ENCODE data around the gene LIN52. TPM values are rescaled to one million over a fixed set of nuclear protein-coding genes. Genes with fewer than 3 reads are reported as not detected.
A peak's percentile ranks its signal among the peaks of the same experiment; 100 is the strongest.

The LIN52 gene
- polyA plus RNA-seq, 2 of the 4 experiments (the other 2 are of a cell fraction), result 9.3 to 10.8 TPM

DNA sequence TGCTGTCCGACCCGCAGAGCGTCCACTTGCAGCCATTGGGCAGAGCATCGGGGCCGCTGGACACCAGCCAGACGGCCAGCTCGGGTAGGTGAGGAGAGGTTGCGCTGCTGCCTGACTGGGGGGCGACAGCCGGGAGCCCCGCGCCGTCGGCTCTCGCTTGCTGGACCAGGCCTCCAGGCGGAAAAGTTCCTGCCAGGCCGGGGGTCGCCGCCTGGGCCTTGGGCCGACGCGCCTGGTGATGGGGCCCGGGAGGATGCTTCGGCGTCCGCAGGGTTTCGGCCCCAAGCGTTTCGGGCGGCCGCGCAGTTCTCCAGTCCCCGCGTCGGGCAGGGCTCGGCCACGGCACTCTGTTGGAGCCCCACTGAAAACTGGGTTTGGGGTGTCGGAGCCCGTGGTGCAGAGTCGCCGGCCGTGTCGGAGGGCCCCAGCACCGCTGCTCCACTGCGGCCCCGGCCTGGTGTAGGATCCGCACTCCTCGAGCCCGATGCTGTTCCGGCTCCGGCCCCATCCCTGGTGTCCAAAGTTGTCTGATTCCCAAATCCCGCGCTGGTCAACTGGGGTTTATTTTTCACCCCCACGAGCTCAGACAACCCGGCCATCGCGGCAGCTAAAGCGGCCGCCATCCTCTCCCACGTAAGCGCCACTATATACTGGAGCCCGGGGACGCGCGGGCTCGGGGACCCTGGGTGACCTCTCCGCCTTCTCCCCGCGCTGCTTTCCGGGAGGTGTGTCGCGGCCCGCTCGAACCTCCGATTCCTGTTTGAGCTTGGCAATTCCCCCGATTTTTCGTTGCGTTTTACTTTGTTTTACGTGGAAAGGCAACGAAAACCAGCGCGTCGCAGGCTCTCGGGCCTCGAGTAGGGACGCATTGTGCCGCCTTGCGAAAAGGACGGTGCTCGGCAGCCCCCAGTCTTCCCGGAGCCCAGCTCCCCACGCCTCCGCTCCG is 155.4 kb downstream of the LIN52 start:
- FAIRE-seq, result no peak
- ATAC-seq, result no peak
- no peaks in the 10 kb centered on the region for H3K9me3 ChIP-seq
- 73% methylated on average over 89 of the region's 94 CpGs for WGBS (ENCODE audit: missing lambda C conversion rate)
- no peak overlapping the region for H3K27ac ChIP-seq
- CTCF ChIA-PET, result interaction anchor here (0.9 to 12.2 kb wide), 5 partner anchors 12 to 62 kb away, joined by 3 to 56 read pairs (median 7); partner anchors contain the start of gene ABCD4
- H3K4me1 ChIP-seq, result no peaks in the 10 kb centered on the region
- TF ChIP-seq POLR2AphosphoS2 (conservative IDR thresholded peaks at IDR 0.05; ENCODE audit: low read length), result no peak
- TF ChIP-seq, protein P1, sequence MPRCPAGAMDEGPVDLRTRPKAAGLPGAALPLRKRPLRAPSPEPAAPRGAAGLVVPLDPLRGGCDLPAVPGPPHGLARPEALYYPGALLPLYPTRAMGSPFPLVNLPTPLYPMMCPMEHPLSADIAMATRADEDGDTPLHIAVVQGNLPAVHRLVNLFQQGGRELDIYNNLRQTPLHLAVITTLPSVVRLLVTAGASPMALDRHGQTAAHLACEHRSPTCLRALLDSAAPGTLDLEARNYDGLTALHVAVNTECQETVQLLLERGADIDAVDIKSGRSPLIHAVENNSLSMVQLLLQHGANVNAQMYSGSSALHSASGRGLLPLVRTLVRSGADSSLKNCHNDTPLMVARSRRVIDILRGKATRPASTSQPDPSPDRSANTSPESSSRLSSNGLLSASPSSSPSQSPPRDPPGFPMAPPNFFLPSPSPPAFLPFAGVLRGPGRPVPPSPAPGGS (IDR thresholded peaks at IDR 0.05), result no peak
- TF ChIP-seq POLR2A (IDR thresholded peaks at IDR 0.05; ENCODE audit: low read length), result no peak
- POLR2A ChIA-PET, result no interaction called here
- no peak overlapping the region for H3K4me3 ChIP-seq
- no peak overlapping the region for H3K4me2 ChIP-seq
- DNase-seq (ENCODE audit: low read depth in 1 of 2, low spot score in 1 of 2), result no peak

DNA sequence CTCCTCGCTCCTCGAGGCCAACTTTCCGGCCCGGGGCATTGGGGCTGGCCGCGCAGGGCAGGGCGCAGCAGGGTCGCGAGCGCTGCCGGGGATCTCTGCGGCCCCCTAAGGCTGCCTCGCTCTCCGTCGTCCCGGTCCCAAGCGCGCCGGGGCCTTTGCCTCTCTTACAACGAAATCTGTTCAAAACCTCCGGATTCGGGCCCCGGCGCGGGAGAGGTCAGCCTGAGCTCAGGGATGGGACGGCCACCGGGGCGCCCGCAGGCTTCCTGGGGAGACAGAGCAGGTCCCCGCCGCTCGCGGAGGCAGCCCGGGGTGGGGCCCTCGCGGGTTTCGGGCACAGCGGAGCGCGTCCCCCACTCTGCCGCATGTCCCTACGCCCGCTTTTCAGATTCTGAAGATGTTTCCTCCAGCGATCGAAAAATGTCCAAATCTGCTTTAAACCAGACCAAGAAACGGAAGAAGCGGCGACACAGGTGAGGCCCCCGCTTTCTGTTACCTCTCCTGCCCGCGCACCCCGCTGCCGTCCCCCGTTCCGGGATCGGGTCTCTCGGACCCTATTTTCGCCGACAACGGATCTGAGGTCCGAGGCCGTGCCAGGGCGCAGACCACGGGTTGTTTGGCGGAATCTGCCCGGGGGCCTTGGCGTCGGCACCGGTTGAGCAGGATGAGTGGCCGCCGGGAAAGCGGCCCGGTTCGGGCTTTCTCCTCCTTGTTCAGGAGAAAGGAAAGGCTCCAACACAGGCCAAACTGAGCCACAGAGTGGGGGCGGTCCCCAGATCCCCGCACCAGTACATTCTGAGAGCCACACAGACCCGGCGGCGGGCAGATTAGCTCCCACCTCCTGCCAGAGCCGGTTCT is 156.3 kb downstream of the LIN52 start:
- FAIRE-seq (no peak), DNase-seq (ENCODE audit: low read depth in 1 of 2, low spot score in 1 of 2) (no peak), ATAC-seq (peak in 1 of 2 experiments; percentile 30; a peak in 3 of 6 replicates)
- TF ChIP-seq JUNB (IDR thresholded peaks at IDR 0.05) (no peak), CHD2 (IDR thresholded peaks at IDR 0.05; ENCODE audit: low read length, partially characterized antibody) (no peak), RCOR1 (IDR thresholded peaks at IDR 0.05; ENCODE audit: low read depth, low read length) (no peak), SREBF2 (IDR thresholded peaks at IDR 0.05) (no peak), ZSCAN20 (CRISPR knock-in tag; IDR thresholded peaks at IDR 0.05) (no peak)
- TF ChIP-seq, protein P2, sequence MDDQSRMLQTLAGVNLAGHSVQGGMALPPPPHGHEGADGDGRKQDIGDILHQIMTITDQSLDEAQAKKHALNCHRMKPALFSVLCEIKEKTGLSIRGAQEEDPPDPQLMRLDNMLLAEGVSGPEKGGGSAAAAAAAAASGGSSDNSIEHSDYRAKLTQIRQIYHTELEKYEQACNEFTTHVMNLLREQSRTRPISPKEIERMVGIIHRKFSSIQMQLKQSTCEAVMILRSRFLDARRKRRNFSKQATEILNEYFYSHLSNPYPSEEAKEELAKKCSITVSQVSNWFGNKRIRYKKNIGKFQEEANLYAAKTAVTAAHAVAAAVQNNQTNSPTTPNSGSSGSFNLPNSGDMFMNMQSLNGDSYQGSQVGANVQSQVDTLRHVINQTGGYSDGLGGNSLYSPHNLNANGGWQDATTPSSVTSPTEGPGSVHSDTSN (IDR thresholded peaks at IDR 0.05), result no peak
- TF ChIP-seq, protein P3, sequence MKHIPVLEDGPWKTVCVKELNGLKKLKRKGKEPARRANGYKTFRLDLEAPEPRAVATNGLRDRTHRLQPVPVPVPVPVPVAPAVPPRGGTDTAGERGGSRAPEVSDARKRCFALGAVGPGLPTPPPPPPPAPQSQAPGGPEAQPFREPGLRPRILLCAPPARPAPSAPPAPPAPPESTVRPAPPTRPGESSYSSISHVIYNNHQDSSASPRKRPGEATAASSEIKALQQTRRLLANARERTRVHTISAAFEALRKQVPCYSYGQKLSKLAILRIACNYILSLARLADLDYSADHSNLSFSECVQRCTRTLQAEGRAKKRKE (CRISPR knock-in tag; IDR thresholded peaks at IDR 0.05; ENCODE audit: low read depth), result no peak
- H3K4me3 ChIP-seq, result 0 out of 3 replicates have a peak overlapping the region, but pooled peaks have one; percentile 8
- POLR2A ChIA-PET, result no interaction called here
- no peaks in the 10 kb centered on the region for H3K9me3 ChIP-seq
- H3K4me1 ChIP-seq, result no peaks in the 10 kb centered on the region
- peak overlapping the region; percentile 50 for H3K4me2 ChIP-seq
- WGBS (ENCODE audit: missing lambda C conversion rate), result 47% methylated on average over 55 of the region's 80 CpGs
- H3K27ac ChIP-seq, result no peak overlapping the region
- CTCF ChIA-PET, result interaction anchor here (1.2 to 12.2 kb wide), 5 partner anchors 11 to 129 kb away, joined by 3 to 56 read pairs (median 8); partner anchors contain the start of gene ABCD4

DNA sequence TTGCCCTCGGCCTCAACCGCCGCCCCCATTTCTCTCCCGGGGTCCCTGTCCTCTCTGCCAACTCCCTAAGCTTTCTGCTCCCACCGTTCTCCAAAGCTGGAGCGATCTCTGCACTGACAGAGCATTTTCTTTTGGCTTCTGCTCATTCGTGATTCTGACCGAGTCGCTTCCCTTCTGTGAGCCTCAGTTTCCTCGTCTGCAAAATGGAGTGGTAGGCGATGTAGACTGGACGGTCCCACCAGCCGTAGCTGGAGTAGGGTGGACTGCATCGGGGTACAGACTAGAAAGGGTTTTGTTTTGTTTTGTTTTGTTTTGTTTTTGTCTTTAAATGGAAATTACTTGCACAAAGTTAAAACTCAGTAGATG is 156.9 kb downstream of the LIN52 start:
- no peak for DNase-seq (ENCODE audit: low read depth in 1 of 2, low spot score in 1 of 2)
- FAIRE-seq, result no peak
- 0 out of 3 replicates have a peak overlapping the region, but pooled peaks have one; percentile 8 for H3K4me3 ChIP-seq
- no peak for ATAC-seq
- H3K4me1 ChIP-seq, result no peaks in the 10 kb centered on the region
- no peaks in the 10 kb centered on the region for H3K9me3 ChIP-seq
- POLR2A ChIA-PET, result no interaction called here
- CTCF ChIA-PET, result interaction anchor here (1.2 to 6.1 kb wide), 4 partner anchors 11 to 129 kb away, joined by 3 to 46 read pairs (median 7); partner anchors contain the start of gene ABCD4
- peak overlapping the region; percentile 50 for H3K4me2 ChIP-seq
- no peak overlapping the region for H3K27ac ChIP-seq
- 54% methylated on average over 14 of the region's 14 CpGs for WGBS (ENCODE audit: missing lambda C conversion rate)
- TF ChIP-seq TFCP2L1 (CRISPR knock-in tag; IDR thresholded peaks at IDR 0.05) (no peak), RAD21 (conservative IDR thresholded peaks at IDR 0.05 in 1 of 2, IDR thresholded peaks at IDR 0.05 in 1 of 2) (no peak), POLR2AphosphoS2 (conservative IDR thresholded peaks at IDR 0.05; ENCODE audit: low read length) (no peak), HOXB13 (CRISPR knock-in tag; IDR thresholded peaks at IDR 0.05; ENCODE audit: low read depth) (no peak), GATA3 (IDR thresholded peaks at IDR 0.05; ENCODE audit: borderline replicate concordance) (no peak), RFX5 (IDR thresholded peaks at IDR 0.05) (no peak), JUNB (IDR thresholded peaks at IDR 0.05) (no peak), FOSB (CRISPR knock-in tag; IDR thresholded peaks at IDR 0.05) (no peak), MAZ (IDR thresholded peaks at IDR 0.05; ENCODE audit: borderline replicate concordance, low read depth, low read length) (no peak)
- TF ChIP-seq, protein P4, sequence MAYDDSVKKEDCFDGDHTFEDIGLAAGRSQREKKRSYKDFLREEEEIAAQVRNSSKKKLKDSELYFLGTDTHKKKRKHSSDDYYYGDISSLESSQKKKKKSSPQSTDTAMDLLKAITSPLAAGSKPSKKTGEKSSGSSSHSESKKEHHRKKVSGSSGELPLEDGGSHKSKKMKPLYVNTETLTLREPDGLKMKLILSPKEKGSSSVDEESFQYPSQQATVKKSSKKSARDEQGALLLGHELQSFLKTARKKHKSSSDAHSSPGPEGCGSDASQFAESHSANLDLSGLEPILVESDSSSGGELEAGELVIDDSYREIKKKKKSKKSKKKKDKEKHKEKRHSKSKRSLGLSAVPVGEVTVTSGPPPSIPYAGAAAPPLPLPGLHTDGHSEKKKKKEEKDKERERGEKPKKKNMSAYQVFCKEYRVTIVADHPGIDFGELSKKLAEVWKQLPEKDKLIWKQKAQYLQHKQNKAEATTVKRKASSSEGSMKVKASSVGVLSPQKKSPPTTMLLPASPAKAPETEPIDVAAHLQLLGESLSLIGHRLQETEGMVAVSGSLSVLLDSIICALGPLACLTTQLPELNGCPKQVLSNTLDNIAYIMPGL (CRISPR knock-in tag; IDR thresholded peaks at IDR 0.05; ENCODE audit: borderline replicate concordance), result no peak
- TF ChIP-seq, protein P1 (IDR thresholded peaks at IDR 0.05), result no peak
- TF ChIP-seq, protein P5, sequence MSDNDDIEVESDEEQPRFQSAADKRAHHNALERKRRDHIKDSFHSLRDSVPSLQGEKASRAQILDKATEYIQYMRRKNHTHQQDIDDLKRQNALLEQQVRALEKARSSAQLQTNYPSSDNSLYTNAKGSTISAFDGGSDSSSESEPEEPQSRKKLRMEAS (IDR thresholded peaks at IDR 0.05), result no peak
